ENCODE measurements around the gene C2orf66.

DNA sequence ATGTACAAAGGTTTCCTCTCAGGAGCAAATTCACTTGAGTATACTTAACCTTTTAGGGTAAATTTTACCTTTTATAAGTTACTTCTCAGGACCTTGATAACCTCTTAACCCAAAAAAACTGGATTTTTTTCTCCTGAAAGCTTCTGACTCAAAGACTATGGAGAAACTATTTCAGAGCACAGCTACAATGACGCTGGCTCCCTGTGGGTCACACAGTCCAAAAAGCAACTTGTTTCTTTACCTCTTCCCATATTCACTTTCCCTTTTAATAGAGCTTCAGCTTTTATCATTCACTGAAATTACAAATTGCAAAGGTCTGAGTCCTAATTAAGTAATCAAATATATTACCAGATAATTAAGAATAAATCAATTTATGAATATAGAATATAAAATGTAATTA lies 42.1 kb downstream of the C2orf66 start:
- no peak for TF ChIP-seq POLR2A (IDR thresholded peaks at IDR 0.05)
- TF ChIP-seq, protein P1, sequence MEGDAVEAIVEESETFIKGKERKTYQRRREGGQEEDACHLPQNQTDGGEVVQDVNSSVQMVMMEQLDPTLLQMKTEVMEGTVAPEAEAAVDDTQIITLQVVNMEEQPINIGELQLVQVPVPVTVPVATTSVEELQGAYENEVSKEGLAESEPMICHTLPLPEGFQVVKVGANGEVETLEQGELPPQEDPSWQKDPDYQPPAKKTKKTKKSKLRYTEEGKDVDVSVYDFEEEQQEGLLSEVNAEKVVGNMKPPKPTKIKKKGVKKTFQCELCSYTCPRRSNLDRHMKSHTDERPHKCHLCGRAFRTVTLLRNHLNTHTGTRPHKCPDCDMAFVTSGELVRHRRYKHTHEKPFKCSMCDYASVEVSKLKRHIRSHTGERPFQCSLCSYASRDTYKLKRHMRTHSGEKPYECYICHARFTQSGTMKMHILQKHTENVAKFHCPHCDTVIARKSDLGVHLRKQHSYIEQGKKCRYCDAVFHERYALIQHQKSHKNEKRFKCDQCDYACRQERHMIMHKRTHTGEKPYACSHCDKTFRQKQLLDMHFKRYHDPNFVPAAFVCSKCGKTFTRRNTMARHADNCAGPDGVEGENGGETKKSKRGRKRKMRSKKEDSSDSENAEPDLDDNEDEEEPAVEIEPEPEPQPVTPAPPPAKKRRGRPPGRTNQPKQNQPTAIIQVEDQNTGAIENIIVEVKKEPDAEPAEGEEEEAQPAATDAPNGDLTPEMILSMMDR (IDR thresholded peaks at IDR 0.05) = no peak
